Upper lobe of left lung (tissue), 4 donors: ENCODE data around the gene PRR7.

ENCODE experiments used
- CTCF ChIP-seq, 6 experiments: fragments of 450-650 bp in 4 of 6; fragments of 200-600 bp in 2 of 6; sonication (generic) in 2 of 6; IDR thresholded peaks; one replicate each; pipeline ENCODE4 v1.5.1; 2016 to 2019; ENCODE audit warnings: antibody characterized with exemption in 6 of 6
- EP300 ChIP-seq, 4 donors: sonication (generic); formaldehyde crosslinking; IDR thresholded peaks; one replicate each; pipeline ENCODE4 v1.5.1; 2017; ENCODE audit warnings: antibody characterized with exemption in 4 of 4, control low read depth in 2 of 4
- POLR2A ChIP-seq, 4 donors: fragments of 450-650 bp; IDR thresholded peaks; one replicate each; pipeline ENCODE4 v1.5.1; 2016 to 2017; ENCODE audit warnings: antibody characterized with exemption in 4 of 4, mild to moderate bottlenecking in 2 of 4
- POLR2AphosphoS5 ChIP-seq, 2 donors: sonication (generic); formaldehyde crosslinking; IDR thresholded peaks; one replicate each; pipeline ENCODE4 v1.5.1; 2017; ENCODE audit warnings: antibody characterized with exemption in 2 of 2

DNA sequence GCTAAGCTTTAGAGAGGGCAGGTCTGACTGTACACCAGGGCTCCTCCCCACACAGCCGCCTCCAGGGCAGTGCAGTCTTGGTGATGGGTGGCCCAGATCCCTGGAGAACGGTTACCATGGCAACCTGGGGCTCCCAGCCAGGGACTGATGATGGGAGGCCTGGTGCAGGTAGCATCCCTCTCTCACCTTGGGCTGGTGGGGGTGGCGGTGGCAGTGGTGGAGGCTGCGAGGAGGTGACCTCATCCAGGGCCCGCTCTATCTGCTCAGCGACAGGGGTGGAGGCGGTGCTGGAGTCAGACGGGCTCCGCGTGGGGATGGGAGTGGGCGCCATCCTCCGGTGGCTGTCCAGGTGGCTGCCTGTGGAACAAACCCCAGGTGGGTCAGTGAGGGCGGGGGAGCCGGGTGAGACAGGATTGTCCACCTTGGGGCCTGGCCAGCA, 12.3 kb downstream of the PRR7 start:
- TF ChIP-seq CTCF (IDR thresholded peaks at IDR 0.05) (no peak), EP300 (IDR thresholded peaks at IDR 0.05) (no peak), POLR2AphosphoS5 (IDR thresholded peaks at IDR 0.05) (no peak), POLR2A (IDR thresholded peaks at IDR 0.05) (no peak)
